OCI-LY1 (cell line): ENCODE measurements around the gene ZIC2.

Experiments
- EZH2 ChIP-seq: fragments of 200-600 bp; sonication (generic), shearing (Covaris generic); IDR thresholded peaks from 2 replicates; pipeline ENCODE4 v1.8.0; 2017; ENCODE audit warnings: borderline replicate concordance, mixed run types, mild to moderate bottlenecking, antibody characterized with exemption, low read length, moderate library complexity, mixed read lengths
- TF ChIP-seq, protein P1 (sequence below): fragments of 200-600 bp; sonication (generic), shearing (Covaris generic); IDR thresholded peaks from 2 replicates; pipeline ENCODE4 v1.5.1; 2017; ENCODE audit warnings: mild to moderate bottlenecking, antibody characterized with exemption, low read length, moderate library complexity, mixed read lengths

- TF ChIP-seq, protein P1, sequence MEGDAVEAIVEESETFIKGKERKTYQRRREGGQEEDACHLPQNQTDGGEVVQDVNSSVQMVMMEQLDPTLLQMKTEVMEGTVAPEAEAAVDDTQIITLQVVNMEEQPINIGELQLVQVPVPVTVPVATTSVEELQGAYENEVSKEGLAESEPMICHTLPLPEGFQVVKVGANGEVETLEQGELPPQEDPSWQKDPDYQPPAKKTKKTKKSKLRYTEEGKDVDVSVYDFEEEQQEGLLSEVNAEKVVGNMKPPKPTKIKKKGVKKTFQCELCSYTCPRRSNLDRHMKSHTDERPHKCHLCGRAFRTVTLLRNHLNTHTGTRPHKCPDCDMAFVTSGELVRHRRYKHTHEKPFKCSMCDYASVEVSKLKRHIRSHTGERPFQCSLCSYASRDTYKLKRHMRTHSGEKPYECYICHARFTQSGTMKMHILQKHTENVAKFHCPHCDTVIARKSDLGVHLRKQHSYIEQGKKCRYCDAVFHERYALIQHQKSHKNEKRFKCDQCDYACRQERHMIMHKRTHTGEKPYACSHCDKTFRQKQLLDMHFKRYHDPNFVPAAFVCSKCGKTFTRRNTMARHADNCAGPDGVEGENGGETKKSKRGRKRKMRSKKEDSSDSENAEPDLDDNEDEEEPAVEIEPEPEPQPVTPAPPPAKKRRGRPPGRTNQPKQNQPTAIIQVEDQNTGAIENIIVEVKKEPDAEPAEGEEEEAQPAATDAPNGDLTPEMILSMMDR = no peak
- no peak for TF ChIP-seq EZH2
Observed at GRCh38 chr13:99987154-99988019, 5.8 kb downstream of the ZIC2 start.
